Astrocyte of the spinal cord (primary cell): ENCODE measurements around the gene PRDX5.

Experiments
- DNase-seq: peaks from one replicate; pipeline ENCODE4 v3.0.0; 2011; ENCODE audit warnings: low read depth, low spot score
- H3K4me3 ChIP-seq: 2 replicates; pipeline ENCODE4 v1.5.1; 2011; ENCODE audit warnings: low read depth, mild to moderate bottlenecking, low read length, moderate library complexity
- CTCF ChIP-seq: IDR thresholded peaks from 2 replicates; pipeline ENCODE4 v1.5.1; 2012; ENCODE audit warnings: low read depth, mild to moderate bottlenecking, low read length, inconsistent platforms
- in situ Hi-C: cut with HindIII; loops from 2 replicates; pipeline ENCODE4 v1.10.0; 2017; ENCODE audit warnings: low sequenced_read_pairs

Gene PRDX5

GRCh38 chr11:64351136-64351631 lies 33.3 kb downstream of the PRDX5 start:
- in situ Hi-C loops, result no loop called here
- H3K4me3 ChIP-seq, result no peak overlapping the region
- no peak for DNase-seq
- no peak for TF ChIP-seq CTCF

- H3K4me3 ChIP-seq, result no peak overlapping the region
- no peak for DNase-seq
- in situ Hi-C loops, result no loop called here
- no peak for TF ChIP-seq CTCF
Measured at GRCh38 chr11:64352099-64352994, 34.4 kb downstream of the PRDX5 start.

GRCh38 chr11:64352995-64353714 lies 35.2 kb downstream of the PRDX5 start:
- DNase-seq, result no peak
- in situ Hi-C loops, result no loop called here
- H3K4me3 ChIP-seq, result no peak overlapping the region
- no peak for TF ChIP-seq CTCF

- H3K4me3 ChIP-seq, result no peak overlapping the region
- no peak for DNase-seq
- TF ChIP-seq CTCF, result no peak
- in situ Hi-C loops, result no loop called here
Measured at GRCh38 chr11:64353715-64354506, 36.0 kb downstream of the PRDX5 start.

- H3K4me3 ChIP-seq, result peak overlapping the region; percentile 6
- peak; percentile 92 for TF ChIP-seq CTCF
- in situ Hi-C loops, result no loop called here
- peak; percentile 81 for DNase-seq
Measured at GRCh38 chr11:64355078-64355940, 37.4 kb downstream of the PRDX5 start.
